Limb (tissue), 2 donors: ENCODE data around the gene EIF2S3.
A peak's percentile ranks its signal among the peaks of the same experiment; 100 is the strongest.
"Not testable (repeated sequence)": the region's sequence is repeated elsewhere in the genome, so short reads cannot be mapped to it uniquely, and the experiment has no call there.

ENCODE experiments used
- DNase-seq, 2 donors: peaks; one replicate each; pipeline ENCODE4 v3.0.0-alpha.2; 2016; ENCODE audit errors: extremely low spot score in 2 of 2

EIF2S3 gene

DNA sequence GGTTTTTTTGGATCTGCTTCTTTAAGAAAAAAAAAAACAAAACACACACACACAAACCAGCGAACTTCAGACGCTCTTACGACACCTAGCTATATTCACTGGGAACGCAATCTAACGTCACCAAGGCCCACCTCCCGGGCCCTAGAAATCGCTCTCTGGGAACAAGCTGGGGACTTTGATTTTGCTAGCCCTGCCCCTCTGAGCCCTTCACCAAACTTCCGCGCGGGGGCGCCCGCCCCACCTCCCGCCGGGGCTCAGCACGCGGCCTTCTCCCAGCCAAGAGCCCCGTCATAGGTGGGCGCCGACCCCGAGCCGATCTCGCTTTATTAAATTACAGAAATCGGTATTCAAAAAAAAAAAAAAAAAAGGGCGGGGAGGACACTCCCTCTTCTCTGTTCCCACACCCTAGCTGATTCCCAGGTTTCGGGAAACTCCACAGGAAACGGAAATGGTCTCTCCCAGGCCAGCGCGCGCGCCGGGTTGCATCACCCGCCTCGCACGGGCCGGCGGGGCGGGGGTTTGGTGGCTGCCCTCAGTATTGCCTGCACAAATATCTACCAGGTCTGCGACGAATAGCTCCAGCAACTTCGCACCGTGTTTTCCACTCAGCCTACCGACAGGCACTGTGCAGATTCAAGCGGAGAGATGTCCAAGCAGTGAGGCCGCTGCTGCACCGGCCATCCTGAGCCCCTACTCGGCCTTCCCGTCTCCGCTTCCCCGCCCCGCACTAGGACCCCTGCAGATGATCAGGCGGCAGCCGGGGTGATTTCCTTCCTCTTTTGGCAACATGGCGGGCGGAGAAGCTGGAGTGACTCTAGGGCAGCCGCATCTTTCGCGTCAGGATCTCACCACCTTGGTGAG lies at the start of gene EIF2S3:
EIF2S3 (plus strand) TSS at position 775 of the 861 bp plus-strand sequence; CDS start at position 788, 13 bp downstream.
- DNase-seq = peak; percentile 91

DNA sequence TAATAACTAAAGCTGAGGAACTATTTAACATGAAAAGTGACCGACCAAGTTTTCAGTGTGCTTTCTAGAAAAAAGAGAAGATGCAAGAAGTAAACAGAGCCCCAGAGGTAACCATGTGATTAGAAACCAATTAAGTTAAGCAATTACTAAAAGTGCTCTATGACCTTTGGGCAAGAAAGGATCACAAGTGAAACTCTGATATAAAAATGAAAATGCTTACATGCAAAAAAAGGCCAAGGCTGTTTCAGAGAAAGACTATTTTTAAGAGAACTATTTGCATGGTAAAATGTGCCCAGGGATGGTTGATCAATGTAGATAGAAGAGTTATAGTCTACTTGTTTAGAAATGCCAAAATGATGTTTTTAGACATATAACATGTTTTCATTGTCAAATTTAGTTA lies 49.7 kb upstream of the EIF2S3 start:
- no peak for DNase-seq

DNA sequence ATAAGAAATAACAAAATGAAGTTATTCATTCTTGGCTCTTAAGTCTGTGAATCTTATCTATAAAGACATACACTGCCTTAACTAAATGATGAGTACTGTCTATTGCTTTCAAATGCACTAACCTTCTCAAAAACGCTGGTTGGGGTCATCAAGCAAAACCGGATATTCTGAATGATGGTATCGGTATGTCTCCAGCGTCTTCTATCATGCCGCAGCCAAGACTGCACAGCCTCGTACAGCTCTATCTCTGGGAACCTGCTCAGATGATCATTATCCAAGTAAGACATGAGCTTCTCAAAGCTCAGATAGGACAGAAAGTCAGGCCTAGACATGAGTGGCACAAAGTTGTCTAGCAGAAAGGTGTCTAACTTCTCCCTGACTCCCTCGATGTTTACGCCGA lies 48.9 kb upstream of the EIF2S3 start:
- no peak for DNase-seq

GRCh38 chrX:24012266-24012665 lies 42.5 kb upstream of the EIF2S3 start:
- no peak for DNase-seq

GRCh38 chrX:24014388-24015018 lies 40.3 kb upstream of the EIF2S3 start:
- no peak for DNase-seq

DNA sequence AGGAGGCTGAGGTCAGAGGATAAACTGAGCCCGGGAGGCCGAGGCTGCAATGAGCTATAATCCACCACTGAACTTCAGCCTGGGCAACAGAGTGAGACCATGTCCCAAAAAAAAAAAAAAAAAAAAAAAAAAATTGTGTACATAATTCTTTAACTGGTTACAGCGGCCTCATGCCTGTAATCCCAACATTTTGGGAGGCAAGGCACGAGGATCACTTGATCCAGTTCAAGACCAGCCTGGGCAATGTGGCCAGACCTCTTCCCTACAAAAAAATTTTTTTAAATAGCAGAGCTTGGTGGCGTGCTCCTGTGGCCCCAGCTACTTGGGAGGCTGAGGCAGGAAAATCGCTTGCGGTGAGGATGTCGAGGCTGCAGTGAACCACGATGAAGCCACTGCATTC lies 37.1 kb upstream of the EIF2S3 start:
- no peak for DNase-seq

- no peak for DNase-seq
These were observed 35.9 kb upstream of the EIF2S3 start for GRCh38 chrX:24018809-24019208.

GRCh38 chrX:24019448-24019847 lies 35.3 kb upstream of the EIF2S3 start:
- no peak for DNase-seq

DNA sequence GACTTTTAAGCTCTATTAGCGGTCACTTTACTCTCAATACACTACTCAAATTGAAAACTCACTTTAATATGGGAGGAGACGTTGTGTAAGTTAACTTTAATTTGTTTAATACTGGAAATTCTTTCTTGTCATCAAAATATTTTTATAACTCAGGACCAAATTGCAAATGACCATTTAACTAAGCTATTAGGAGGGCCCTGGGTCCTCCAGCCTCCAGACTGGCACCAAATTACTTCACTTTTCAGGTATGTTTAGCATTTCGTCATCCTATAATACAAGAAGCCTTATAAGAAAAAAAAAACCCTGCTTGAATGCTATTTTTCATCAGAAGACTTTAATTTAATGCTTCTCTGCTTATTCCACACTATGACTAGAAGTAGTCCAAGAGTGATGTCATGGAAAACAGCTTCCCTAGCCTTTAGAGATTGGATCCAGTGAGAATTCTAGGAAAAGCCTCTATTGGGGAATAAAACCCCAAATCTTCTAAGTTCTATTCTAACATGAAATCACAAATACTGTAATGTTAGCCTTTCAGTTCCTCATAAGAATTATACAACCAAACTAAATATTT lies 34.4 kb upstream of the EIF2S3 start:
- DNase-seq = no peak

- DNase-seq = no peak
These were observed 31.2 kb upstream of the EIF2S3 start for GRCh38 chrX:24023544-24023943.

DNA sequence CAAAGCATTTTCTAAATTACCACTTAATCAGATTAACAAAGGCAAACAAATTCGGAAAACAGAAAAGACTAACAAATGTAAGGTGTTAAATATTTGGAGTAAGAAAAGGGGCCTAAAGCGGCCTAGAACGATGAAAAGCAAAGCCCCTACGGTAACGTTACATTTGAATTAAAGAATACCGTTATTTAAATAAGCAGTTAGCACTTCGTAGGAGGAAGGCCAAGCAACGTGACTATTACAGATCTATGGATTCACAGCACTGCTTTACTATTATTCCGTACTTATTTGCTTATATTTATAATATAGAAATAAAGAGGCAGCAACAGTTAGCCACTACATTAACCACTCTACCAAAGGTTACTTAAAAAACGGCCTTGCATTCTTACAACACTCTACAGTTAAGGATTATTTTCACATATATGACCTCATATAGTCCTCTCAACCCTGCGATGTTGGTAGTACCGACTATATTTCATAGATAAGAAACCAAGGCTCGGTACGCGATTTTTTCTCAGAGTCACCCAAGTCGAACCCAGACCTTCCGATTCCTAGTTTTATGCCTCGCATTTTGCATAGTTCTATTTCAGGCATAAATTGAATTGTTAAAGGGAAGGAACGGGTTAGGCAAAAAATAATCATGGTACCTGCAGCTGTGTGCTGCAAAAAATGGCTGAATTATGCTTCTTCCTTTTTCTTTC lies 30.6 kb upstream of the EIF2S3 start:
- DNase-seq = peak in 1 of 2 donors; percentile 20

- DNase-seq = peak; percentile 77 to 91
These were observed 29.7 kb upstream of the EIF2S3 start for GRCh38 chrX:24024819-24025740.

DNA sequence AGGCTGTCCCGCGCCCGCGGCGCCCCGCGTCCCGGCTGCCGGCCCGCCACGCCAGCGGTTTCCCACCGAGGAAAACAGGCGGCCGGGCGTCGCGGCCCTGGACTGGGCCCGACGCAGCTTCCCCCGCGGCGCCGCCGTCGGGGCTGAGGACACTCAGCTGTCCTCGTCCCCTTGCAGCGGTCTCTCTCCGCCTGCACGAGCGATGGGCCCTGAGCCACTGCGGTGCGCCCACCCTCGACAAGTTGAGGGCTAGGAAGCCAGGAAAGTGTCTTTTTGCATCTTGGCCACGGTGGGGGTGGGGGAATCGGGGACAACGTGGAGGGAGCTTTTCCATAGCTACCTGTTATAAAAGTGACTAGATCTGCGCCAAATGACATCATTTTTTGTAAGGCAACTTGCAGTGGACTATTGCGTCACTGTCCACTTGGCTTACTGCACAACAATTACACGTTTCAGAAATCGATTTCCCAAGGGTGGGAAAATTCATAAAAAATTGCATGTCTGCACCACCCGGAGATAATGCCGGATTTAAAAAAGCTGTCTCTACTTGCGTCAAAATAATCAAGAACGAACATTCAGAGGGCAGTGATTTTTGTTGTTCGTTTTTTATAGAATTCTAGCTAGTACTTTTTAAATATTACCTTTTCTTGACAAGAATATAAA lies 28.9 kb upstream of the EIF2S3 start:
- peak in 1 of 2 donors; percentile 31 for DNase-seq

DNA sequence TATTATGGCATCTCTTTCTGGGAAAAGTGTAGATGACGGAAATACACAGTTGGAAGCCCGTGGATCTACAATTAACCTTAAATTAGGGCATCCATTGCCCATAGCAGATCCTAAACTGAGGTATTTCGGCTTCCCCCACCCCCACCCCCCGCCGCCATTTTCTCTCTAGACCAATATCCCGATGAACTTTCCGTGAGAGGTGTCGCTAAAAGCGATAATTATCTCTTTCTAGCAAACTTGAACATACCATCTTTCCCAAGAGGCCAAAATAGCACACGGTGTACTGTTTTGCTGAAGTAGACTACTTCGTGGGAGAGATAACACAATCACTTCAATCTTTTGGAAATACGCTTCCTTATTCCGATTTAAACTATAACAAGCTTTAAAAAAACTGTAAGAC lies 28.3 kb upstream of the EIF2S3 start:
- peak in 1 of 2 donors; percentile 54 for DNase-seq

DNA sequence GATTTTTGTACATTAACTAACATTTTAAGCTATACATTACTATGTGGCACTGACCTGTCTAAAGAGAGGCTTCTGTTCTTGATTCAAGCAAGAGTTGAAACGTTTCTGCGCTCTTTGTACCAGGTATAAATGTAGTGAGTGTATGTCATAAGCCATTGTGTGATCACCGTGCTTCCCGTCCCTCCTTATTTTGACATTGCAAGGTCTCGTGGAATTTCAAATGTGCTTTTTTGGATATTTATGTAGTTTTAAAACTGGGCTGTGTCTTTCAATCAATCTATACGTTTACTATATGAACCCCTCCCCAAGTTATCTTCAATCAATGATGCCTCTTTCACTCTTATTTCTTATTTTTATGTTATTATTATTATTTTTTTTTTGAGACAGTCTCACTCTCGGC lies 27.7 kb upstream of the EIF2S3 start, which contains the start of gene KLHL15:
KLHL15 (minus strand) TSS at position 101 of the 400 bp plus-strand sequence. CDS start 20,493 bp downstream, outside the sequence.
- DNase-seq = no peak

GRCh38 chrX:24027985-24028384 lies 26.8 kb upstream of the EIF2S3 start:
- no peak for DNase-seq

- DNase-seq = no peak
These were observed 24.2 kb upstream of the EIF2S3 start for GRCh38 chrX:24030597-24030996.

DNA sequence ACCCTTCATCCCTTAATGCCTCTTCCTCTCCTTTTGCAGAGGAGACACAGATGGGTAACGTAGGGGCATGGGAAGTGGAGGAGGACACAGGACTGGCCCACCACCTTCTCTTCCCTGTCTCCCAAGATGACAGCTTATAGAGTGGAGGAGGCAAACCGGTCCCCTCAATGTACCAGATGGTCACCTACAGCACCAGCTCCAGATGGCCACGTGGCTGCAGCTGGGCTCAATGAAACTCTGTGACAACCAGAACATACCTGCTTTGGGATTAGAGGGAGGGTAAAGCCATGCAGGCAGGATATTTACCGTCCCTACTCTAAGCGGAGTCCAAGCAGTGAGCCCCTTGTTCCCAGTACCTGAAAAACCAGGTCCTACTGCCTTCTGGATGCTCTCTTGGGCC lies 20.3 kb upstream of the EIF2S3 start:
- DNase-seq = no peak

- no peak for DNase-seq
These were observed 17.0 kb upstream of the EIF2S3 start for GRCh38 chrX:24037729-24038128.

DNA sequence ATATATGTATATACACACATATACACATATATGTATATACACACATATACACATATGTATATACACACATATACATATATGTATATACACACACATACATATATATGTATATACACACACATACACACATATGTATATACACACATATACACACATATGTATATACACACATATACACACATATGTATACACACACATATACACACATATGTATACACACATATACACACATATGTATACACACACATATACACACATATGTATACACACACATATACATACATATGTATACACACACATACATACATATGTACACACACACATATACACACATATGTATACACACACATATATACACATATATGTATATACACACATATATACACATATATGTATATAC lies 8.7 kb upstream of the EIF2S3 start:
- not testable (repeated sequence) for DNase-seq
